Left lung (tissue), 10 donors: ENCODE results near the gene CRACDL. TPM values are rescaled to one million over a fixed set of nuclear protein-coding genes. Genes with fewer than 3 reads are reported as not detected.

ENCODE experiments used
- ATAC-seq: fragments of 200-7000 bp; cut with Tn5 transposase; one replicate; pipeline ENCODE4 v1.9.1; 2020; ENCODE audit warnings: moderate library complexity
- DNase-seq, 4 donors: peaks; one replicate each; pipeline ENCODE4 v3.0.0-alpha.2; 2013 to 2020
- H3K27ac ChIP-seq, 2 donors: fragments of 200-600 bp; sonication (generic) in 1 of 2; one replicate each; pipeline versions ENCODE4 v1.5.0 to v1.8.0; 2020 to 2021
- H3K27me3 ChIP-seq, 2 donors: fragments of 200-600 bp; sonication (generic) in 1 of 2; one replicate each; pipeline versions ENCODE4 v1.5.0 to v1.8.0; 2020 to 2021
- H3K36me3 ChIP-seq, 2 donors: fragments of 200-600 bp; sonication (generic) in 1 of 2; one replicate each; pipeline versions ENCODE4 v1.5.0 to v1.8.0; 2020 to 2021
- H3K4me1 ChIP-seq, 2 donors: fragments of 200-600 bp; one replicate each; pipeline ENCODE4 v1.8.0; 2021
- H3K4me3 ChIP-seq, 2 donors: fragments of 200-600 bp; sonication (generic) in 1 of 2; one replicate each; pipeline versions ENCODE4 v1.5.0 to v1.8.0; 2020 to 2021; ENCODE audit warnings: mild to moderate bottlenecking in 1 of 2
- H3K9me3 ChIP-seq, 2 donors: fragments of 200-600 bp; sonication (generic) in 1 of 2; one replicate each; pipeline versions ENCODE4 v1.5.0 to v1.8.0; 2020 to 2021
- intact Hi-C, 2 donors: fragments of 100-400 bp; cut with DNase I; formaldehyde crosslinking; loops; one replicate each; pipeline versions ENCODE4 v1.11.2 to v1.14.2; 2022
- polyA plus RNA-seq, 6 donors: library from polyadenylated mRNA; unstranded; fragments of 120-200 nt; gene quantifications; one replicate each; pipeline ENCODE4 v1.2.1, GENCODE V29; 2013; ENCODE audit not compliant: insufficient read length in 6 of 6
- total RNA-seq, 2 donors: library from RNA; stranded (reverse); fragmentation: NEBNext Ultra II Directional; extraction: Animal tissue kit (Norgen Biotek cat#: 25700); gene quantifications; one replicate each; pipeline ENCODE4 v1.2.1, GENCODE V29; 2021
- TF ChIP-seq, protein P1 (sequence below), 2 donors: fragments of 200-600 bp; sonication (generic) in 1 of 2; IDR thresholded peaks; one replicate each; pipeline versions ENCODE4 v1.5.0 to v1.8.0; 2021; ENCODE audit warnings: antibody characterized with exemption in 2 of 2
- donor health status: DM: no; HTN: yes; CAD: no.
- donor health status: DM: no; HTN: no; CAD: no.

Gene CRACDL
- total and polyA plus RNA-seq, 8 donors, result 4.0 to 15.2 (median 6.0) TPM

DNA sequence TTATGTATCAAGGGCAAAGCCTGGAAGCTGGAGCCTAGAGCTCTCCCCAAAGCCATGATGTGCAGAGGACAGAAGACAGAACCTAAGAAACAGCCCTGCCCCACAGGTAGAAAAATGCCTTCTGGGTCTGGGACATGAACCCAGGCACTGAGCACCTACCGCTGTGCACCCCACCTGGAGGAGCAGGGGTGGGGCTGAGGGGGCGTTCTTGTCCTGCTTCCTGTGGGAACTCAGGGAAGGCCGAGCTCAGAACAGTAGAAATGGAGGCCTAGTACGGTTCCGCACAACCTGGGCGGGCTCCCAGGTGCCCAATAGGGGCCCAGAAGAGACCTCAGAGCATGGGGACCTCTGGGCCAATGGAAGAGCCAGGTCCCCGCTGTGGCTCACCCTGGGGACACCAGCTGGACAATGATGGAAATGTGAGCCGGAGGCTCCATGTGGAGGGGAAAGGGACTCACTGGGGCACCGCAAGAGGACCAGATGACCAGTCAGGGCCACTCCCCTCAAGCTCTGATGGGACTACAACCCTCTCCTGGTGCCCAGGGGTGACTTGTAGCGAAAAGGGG lies 3.2 kb downstream of the CRACDL start:
- peaks cover 17 to 46% of the 10 kb centered on the region in 2 donors for H3K27me3 ChIP-seq
- no peak overlapping the region for H3K27ac ChIP-seq
- no peak overlapping the region for H3K4me3 ChIP-seq
- H3K9me3 ChIP-seq, result no peaks in the 10 kb centered on the region
- intact Hi-C loops, result no loop called here
- H3K36me3 ChIP-seq, result no peaks in the 10 kb centered on the region
- TF ChIP-seq, protein P1, sequence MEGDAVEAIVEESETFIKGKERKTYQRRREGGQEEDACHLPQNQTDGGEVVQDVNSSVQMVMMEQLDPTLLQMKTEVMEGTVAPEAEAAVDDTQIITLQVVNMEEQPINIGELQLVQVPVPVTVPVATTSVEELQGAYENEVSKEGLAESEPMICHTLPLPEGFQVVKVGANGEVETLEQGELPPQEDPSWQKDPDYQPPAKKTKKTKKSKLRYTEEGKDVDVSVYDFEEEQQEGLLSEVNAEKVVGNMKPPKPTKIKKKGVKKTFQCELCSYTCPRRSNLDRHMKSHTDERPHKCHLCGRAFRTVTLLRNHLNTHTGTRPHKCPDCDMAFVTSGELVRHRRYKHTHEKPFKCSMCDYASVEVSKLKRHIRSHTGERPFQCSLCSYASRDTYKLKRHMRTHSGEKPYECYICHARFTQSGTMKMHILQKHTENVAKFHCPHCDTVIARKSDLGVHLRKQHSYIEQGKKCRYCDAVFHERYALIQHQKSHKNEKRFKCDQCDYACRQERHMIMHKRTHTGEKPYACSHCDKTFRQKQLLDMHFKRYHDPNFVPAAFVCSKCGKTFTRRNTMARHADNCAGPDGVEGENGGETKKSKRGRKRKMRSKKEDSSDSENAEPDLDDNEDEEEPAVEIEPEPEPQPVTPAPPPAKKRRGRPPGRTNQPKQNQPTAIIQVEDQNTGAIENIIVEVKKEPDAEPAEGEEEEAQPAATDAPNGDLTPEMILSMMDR (IDR thresholded peaks at IDR 0.05), result no peak
- DNase-seq (no peak), ATAC-seq (no peak)
- H3K4me1 ChIP-seq, result peaks cover 8 to 18% of the 10 kb centered on the region in 2 donors

GRCh38 chr2:98932164-98932563 lies 3.9 kb downstream of the CRACDL start:
- TF ChIP-seq, protein P1 (IDR thresholded peaks at IDR 0.05), result no peak
- no peak for ATAC-seq
- no peaks in the 10 kb centered on the region for H3K9me3 ChIP-seq
- no peak for DNase-seq
- no peak overlapping the region for H3K4me3 ChIP-seq
- peaks cover 17 to 40% of the 10 kb centered on the region in 2 donors for H3K27me3 ChIP-seq
- H3K27ac ChIP-seq, result no peak overlapping the region
- H3K36me3 ChIP-seq, result no peaks in the 10 kb centered on the region
- intact Hi-C loops, result no loop called here
- H3K4me1 ChIP-seq, result peaks cover 8 to 17% of the 10 kb centered on the region in 2 donors

GRCh38 chr2:98931596-98931995 lies 4.4 kb downstream of the CRACDL start:
- H3K27ac ChIP-seq, result no peak overlapping the region
- DNase-seq (no peak), ATAC-seq (no peak)
- intact Hi-C loops, result no loop called here
- TF ChIP-seq, protein P1 (IDR thresholded peaks at IDR 0.05), result no peak
- H3K4me1 ChIP-seq, result peaks cover 2 to 12% of the 10 kb centered on the region in 2 donors
- H3K4me3 ChIP-seq, result no peak overlapping the region
- peaks cover 12 to 34% of the 10 kb centered on the region in 2 donors for H3K27me3 ChIP-seq
- no peaks in the 10 kb centered on the region for H3K36me3 ChIP-seq
- no peaks in the 10 kb centered on the region for H3K9me3 ChIP-seq

- DNase-seq (no peak), ATAC-seq (no peak)
- Histone ChIP-seq H3K4me1 (no peaks in the 10 kb centered on the region), H3K9me3 (no peaks in the 10 kb centered on the region), H3K4me3 (no peak overlapping the region), H3K27me3 (peaks cover 0 to 21% of the 10 kb centered on the region in 2 donors), H3K36me3 (no peaks in the 10 kb centered on the region), H3K27ac (no peak overlapping the region)
- intact Hi-C loops, result no loop called here
- TF ChIP-seq, protein P1 (IDR thresholded peaks at IDR 0.05), result no peak
Measured at GRCh38 chr2:98929920-98930319, 6.1 kb downstream of the CRACDL start.

GRCh38 chr2:98928242-98928641 lies 7.8 kb downstream of the CRACDL start:
- no peaks in the 10 kb centered on the region for H3K36me3 ChIP-seq
- no peak for DNase-seq
- no peak for ATAC-seq
- H3K4me3 ChIP-seq, result no peak overlapping the region
- peaks cover 0 to 6% of the 10 kb centered on the region in 2 donors for H3K27me3 ChIP-seq
- H3K4me1 ChIP-seq, result no peaks in the 10 kb centered on the region
- intact Hi-C loops, result no loop called here
- H3K27ac ChIP-seq, result no peak overlapping the region
- TF ChIP-seq, protein P1 (IDR thresholded peaks at IDR 0.05), result no peak
- H3K9me3 ChIP-seq, result peaks cover 0 to 5% of the 10 kb centered on the region in 2 donors
